ENCODE measurements around the gene EXOC2.

DNA sequence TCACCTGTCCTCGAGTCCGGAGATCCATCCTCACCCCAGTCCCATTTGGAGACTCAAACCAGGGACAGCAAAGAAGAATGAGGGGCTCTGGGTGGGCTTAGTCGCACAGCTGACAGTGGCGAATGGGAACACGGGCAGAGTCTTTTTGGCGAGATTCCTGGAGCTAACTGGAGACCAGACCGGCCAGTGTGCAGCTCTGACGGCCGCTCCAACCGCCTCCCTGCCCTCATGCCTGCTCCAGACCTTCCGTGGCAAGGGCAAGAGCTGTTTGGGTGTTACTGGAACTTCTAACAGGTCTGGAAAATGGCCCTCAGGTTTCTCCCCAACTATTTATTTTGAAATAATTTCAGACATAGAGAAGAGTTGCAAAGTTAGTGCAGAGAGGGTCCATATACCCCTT lies 225.8 kb downstream of the EXOC2 start:
- no peak for TF ChIP-seq POLR2A (IDR thresholded peaks at IDR 0.05)
- TF ChIP-seq, protein P1, sequence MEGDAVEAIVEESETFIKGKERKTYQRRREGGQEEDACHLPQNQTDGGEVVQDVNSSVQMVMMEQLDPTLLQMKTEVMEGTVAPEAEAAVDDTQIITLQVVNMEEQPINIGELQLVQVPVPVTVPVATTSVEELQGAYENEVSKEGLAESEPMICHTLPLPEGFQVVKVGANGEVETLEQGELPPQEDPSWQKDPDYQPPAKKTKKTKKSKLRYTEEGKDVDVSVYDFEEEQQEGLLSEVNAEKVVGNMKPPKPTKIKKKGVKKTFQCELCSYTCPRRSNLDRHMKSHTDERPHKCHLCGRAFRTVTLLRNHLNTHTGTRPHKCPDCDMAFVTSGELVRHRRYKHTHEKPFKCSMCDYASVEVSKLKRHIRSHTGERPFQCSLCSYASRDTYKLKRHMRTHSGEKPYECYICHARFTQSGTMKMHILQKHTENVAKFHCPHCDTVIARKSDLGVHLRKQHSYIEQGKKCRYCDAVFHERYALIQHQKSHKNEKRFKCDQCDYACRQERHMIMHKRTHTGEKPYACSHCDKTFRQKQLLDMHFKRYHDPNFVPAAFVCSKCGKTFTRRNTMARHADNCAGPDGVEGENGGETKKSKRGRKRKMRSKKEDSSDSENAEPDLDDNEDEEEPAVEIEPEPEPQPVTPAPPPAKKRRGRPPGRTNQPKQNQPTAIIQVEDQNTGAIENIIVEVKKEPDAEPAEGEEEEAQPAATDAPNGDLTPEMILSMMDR (IDR thresholded peaks at IDR 0.05), result no peak

Data from thyroid gland (tissue), 4 donors.